GM18499 (cell line): ENCODE results near the gene CDC25A.

Experiments used
- ATAC-seq: cut with Tn5 transposase; IDR thresholded peaks from one replicate; pipeline ENCODE4 v1.9.1; 2021; ENCODE audit warnings: moderate number of reproducible peaks; ENCODE audit not compliant: insufficient read depth, unreplicated experiment

The CDC25A gene

DNA sequence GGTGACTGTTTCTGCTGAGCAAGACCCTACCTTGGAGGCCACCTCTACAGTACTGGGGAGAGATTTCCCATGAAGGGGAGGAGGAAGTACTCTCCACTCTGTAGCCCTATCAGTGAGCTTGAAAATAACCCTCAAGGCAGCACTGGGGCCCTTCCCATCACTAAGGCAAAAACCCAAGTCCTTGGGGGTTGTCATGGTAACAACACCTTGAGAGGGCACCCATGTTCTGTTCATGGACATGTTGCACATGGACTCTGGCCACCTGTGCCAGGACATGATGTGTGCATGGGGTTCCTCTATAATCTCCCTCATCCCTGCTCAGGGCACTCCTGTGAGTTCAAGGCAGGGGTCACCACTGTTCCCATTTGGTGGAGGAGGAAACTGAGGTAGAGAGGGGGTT, 10.9 kb upstream of the CDC25A start:
- no peak for ATAC-seq

- no peak for ATAC-seq
Observed at GRCh38 chr3:48196611-48197010, 8.4 kb upstream of the CDC25A start.

- no peak for ATAC-seq
Observed at GRCh38 chr3:48194446-48195071, 6.3 kb upstream of the CDC25A start.

DNA sequence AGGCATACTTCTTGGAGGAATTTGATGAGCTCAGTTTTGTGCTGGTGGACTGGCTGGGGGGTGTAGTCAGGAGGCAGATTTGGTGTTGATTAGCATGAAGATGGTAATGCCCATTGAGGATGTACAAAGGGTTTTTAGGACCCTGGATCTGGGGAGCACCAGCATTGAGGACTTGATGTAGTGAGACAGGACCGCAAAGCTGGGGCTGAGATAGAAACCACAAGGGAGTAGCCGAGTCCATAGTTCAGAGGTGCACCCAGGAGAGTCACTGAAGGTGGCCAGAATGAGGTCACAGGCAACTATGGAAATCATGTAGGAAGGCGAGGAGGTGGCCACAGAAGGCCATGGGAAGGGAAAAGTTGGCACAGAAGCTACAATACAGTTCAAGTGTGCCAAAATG, 2.7 kb upstream of the CDC25A start:
- ATAC-seq = no peak

- no peak for ATAC-seq
Observed at GRCh38 chr3:48189321-48189720, 1.1 kb upstream of the CDC25A start.

GRCh38 chr3:48187579-48188265, 495 bp downstream of the CDC25A start:
- ATAC-seq = no peak

DNA sequence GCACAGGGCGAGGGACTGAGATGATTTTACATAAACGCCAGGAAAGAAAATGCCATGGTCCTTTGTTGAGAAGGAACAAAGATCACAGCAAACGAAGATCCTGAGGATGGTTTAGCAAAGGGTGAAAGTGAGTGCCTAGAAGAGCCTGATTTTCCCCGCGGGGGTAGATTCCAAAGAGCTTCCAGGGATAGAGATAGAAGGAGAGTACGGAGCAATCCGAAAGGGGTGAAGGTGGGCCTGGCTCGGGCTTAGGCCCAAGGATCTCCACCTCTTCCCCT, 977 bp downstream of the CDC25A start:
- no peak for ATAC-seq

DNA sequence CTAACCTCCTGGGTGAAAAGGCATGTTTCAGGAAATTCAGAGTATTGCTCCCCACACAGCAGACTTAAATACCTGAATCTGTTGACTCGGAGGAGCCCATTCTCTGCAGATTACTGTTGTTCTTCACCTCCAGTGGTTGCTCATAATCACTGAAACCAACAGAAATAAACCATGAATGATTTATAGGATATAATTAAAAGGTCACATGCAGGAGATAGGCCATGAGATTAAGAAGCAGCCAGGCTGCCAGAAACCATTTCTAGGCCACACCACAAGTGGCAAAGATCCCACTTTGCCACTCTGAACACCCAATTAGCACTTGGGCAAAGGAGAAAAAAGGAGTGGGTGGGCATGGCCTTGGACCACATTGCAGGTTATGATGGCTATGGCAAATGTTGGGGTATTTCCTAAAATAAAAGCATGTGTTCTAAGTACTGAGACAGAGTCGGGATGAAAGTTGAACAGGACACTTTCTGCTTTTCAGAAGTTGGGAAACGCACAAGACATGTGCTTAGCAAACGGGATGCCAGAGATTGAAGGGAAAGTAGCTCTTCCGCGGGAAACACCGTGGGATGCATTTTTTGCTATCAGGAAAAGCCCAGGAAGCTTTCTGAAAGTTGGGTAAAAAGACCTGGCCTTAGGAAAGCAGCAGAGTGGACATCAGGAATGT, 1.5 kb downstream of the CDC25A start:
- ATAC-seq = no peak

GRCh38 chr3:48185129-48185528, 3.1 kb downstream of the CDC25A start:
- no peak for ATAC-seq

- ATAC-seq = no peak
Observed at GRCh38 chr3:48184299-48184698, 3.9 kb downstream of the CDC25A start.

GRCh38 chr3:48180531-48181253, 7.5 kb downstream of the CDC25A start:
- ATAC-seq = no peak

DNA sequence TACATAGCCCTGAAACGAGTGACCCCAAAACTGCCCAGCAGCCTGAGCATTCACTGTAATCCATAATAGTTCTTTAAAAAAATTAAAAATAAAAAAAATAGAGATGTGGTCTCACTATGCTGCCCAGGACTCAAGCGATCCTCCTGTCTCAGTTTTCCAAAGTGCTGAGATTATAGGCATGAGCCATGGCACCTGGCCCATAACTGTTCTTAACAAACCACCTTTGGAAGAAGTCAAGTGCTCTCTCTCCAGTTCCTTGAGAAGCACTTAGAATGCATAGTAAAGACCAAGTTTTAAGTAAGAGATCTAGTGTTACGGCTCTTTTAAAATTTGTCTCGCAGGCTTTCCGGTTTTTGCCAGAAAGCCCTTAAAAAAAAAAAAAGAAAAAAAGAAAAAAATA, 8.2 kb downstream of the CDC25A start:
- ATAC-seq = no peak

DNA sequence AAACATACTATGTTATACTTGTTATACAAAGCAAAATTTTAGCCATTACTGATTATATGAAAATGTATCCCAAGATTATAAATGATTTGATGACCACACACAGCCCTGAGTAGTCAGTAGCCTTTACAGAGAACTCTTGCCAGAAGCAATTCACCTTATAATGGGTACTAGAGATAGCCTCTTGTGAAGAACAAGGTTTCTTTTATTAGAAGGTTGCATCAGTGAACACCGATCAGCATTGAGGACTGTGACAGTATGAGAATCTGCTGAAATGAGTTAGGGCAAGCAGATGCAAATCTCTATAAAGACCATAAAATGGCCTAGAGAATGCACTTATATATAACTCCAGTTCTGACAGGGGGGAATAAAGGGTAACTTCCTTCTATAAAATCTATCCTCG, 10.1 kb downstream of the CDC25A start:
- no peak for ATAC-seq

GRCh38 chr3:48157950-48158376, 30.3 kb downstream of the CDC25A start:
- no peak for ATAC-seq

DNA sequence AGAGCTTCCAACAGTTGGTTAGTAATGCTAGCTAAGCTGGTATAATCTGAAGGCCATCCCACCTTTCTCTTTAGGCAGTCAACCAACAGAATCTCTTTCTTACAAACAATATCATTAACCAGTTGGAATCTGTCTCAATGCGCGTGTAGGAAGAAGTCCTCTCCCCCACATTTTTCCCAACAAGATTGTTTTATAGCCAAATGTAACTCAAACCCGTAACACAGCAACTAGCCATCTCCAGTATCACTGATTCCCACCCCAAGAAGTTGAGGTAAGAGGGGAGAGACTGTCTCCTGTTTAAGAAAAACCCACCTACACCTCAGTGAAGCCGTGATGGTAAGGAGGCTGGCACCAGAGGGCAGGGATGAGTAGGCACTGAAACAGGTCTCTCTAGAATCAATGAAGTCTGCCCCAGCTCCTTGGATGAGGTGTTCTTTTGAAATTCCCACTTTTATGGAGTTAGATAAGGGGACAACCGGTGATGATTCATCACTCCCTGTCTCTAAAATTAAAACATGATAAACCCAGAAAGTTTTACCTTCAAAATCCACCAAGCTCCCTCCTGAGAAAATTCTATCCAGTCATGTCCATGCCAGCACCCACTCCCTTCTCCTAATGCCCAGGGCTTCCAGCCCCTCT, 30.9 kb downstream of the CDC25A start:
- ATAC-seq = no peak

DNA sequence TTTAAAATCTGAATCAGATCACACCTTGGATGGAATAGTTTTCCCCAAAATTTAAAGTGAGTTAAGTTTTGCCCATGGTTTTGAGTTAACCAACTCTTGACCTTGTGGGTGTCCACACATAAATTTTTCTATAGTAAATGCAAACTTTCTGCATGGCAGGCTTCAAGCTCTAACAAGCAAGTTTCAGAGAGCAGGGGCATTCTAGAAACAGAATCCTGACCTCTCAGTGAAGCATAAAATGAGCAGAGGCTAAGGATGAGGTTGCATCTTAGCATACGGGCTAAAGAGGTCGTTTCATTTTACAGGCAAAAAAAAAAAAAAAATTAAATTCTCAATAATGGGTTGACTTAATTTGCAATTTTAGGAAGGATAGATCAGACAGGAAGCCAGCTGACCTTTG, 32.1 kb downstream of the CDC25A start:
- ATAC-seq = no peak

GRCh38 chr3:48155122-48155521, 33.1 kb downstream of the CDC25A start:
- no peak for ATAC-seq

- ATAC-seq = no peak
Observed at GRCh38 chr3:48151807-48152427, 36.3 kb downstream of the CDC25A start.

GRCh38 chr3:48151058-48151806, 37.0 kb downstream of the CDC25A start:
- ATAC-seq = no peak

DNA sequence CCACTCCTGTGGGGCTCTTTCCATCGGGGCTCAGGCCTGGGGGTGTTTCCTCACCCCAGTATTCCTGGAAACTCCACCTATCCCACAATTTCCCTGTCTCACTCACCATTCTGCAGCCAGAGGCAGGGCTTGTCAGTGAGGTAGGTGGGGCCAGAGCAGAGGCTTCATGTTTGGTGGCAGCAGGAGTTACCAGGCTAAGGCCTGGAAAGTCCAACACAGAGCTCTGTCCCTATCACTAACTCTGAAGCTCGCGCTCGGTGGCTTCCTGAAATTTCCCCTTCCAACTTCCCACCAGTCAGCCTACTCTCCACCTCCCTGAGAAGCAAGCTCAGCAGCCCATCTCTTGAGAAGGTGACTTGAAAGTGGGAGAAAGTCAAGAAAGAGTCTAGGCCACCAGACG, 44.2 kb downstream of the CDC25A start:
- no peak for ATAC-seq
